Measurements from ENCODE around the gene NSRP1.
A peak's percentile ranks its signal among the peaks of the same experiment; 100 is the strongest.
"Not testable (repeated sequence)": the region's sequence is repeated elsewhere in the genome, so short reads cannot be mapped to it uniquely, and the experiment has no call there.

NSRP1 gene

GRCh38 chr17:30116661-30117551 is at the start of gene NSRP1:
TSS of gene NSRP1 (plus strand) at chr17:30116816. CDS start at chr17:30116844, 28 bp downstream.
- DNase-seq: peak; percentile 97 to 99 (median 97)

- no peak for DNase-seq
Observed at GRCh38 chr17:30068465-30068864, 48.2 kb upstream of the NSRP1 start.

- DNase-seq: no peak
Observed at GRCh38 chr17:30074254-30074653, 42.4 kb upstream of the NSRP1 start.

- DNase-seq: no peak
Observed at GRCh38 chr17:30074730-30075129, 41.9 kb upstream of the NSRP1 start.

- DNase-seq: no peak
Observed at GRCh38 chr17:30082773-30083172, 33.8 kb upstream of the NSRP1 start.

- DNase-seq: peak in 1 of 3 donors; percentile 10
Observed at GRCh38 chr17:30084788-30085187, 31.8 kb upstream of the NSRP1 start.

- no peak for DNase-seq
Observed at GRCh38 chr17:30086896-30087295, 29.7 kb upstream of the NSRP1 start.

GRCh38 chr17:30087431-30087830 is 29.2 kb upstream of the NSRP1 start:
- not testable (repeated sequence) for DNase-seq

- no peak for DNase-seq
Observed at GRCh38 chr17:30091121-30091670, 25.4 kb upstream of the NSRP1 start.

- DNase-seq: no peak
Observed at GRCh38 chr17:30091771-30092170, 24.8 kb upstream of the NSRP1 start.

GRCh38 chr17:30092886-30093285 is 23.7 kb upstream of the NSRP1 start:
- no peak for DNase-seq

- DNase-seq: peak; percentile 73 to 81 (median 76)
Observed at GRCh38 chr17:30093463-30094147, 23.0 kb upstream of the NSRP1 start.

- DNase-seq: peak; percentile 51 to 71 (median 66)
Observed at GRCh38 chr17:30095507-30096244, 20.9 kb upstream of the NSRP1 start.

- no peak for DNase-seq
Observed at GRCh38 chr17:30101686-30102390, 14.8 kb upstream of the NSRP1 start.

- peak; percentile 9 to 35 (median 30) for DNase-seq
Observed at GRCh38 chr17:30103921-30104320, 12.7 kb upstream of the NSRP1 start.

GRCh38 chr17:30104575-30105339 is 11.9 kb upstream of the NSRP1 start:
- peak; percentile 95 to 99 (median 97) for DNase-seq

GRCh38 chr17:30112794-30113193 is 3.8 kb upstream of the NSRP1 start:
- DNase-seq: peak; percentile 31 to 42 (median 36)

GRCh38 chr17:30113213-30113612 is 3.4 kb upstream of the NSRP1 start:
- DNase-seq: no peak

- no peak for DNase-seq
Observed at GRCh38 chr17:30116345-30116660, 313 bp upstream of the NSRP1 start.

GRCh38 chr17:30117675-30118081 is 1.1 kb downstream of the NSRP1 start:
- no peak for DNase-seq

GRCh38 chr17:30118635-30119034 is 2.0 kb downstream of the NSRP1 start:
- DNase-seq: not testable (repeated sequence)

Measured in suppressor macrophage treated with lipopolysaccharide for 1 hour (primary cell).